ENCODE results near the gene ALDOA.
"Not testable (repeated sequence)": the region's sequence is repeated elsewhere in the genome, so short reads cannot be mapped to it uniquely, and the experiment has no call there.

The ALDOA gene

GRCh38 chr16:30065102-30065942 is at the start of gene ALDOA:
Gene ALDOA (plus strand): TSS chr16:30065760. CDS start chr16:30066898, 1,138 bp downstream.
- peak; percentile 97 for DNase-seq (ENCODE audit: low spot score)

GRCh38 chr16:30016555-30017276 is 48.8 kb upstream of the ALDOA start:
- no peak for DNase-seq (ENCODE audit: low spot score)

GRCh38 chr16:30017277-30017656 is 48.3 kb upstream of the ALDOA start:
- no peak for DNase-seq (ENCODE audit: low spot score)

GRCh38 chr16:30017937-30018336 is 47.6 kb upstream of the ALDOA start:
- DNase-seq (ENCODE audit: low spot score): not testable (repeated sequence)

- DNase-seq (ENCODE audit: low spot score): no peak
Measured at GRCh38 chr16:30018731-30019158, 46.8 kb upstream of the ALDOA start.

GRCh38 chr16:30022887-30023286 is 42.7 kb upstream of the ALDOA start, which contains the start of gene C16orf92:
Gene C16orf92 (plus strand): TSS chr16:30023198. CDS start chr16:30023341, 143 bp downstream.
- DNase-seq (ENCODE audit: low spot score): no peak

- DNase-seq (ENCODE audit: low spot score): no peak
Measured at GRCh38 chr16:30023586-30023985, 42.0 kb upstream of the ALDOA start.

GRCh38 chr16:30024451-30024850 is 41.1 kb upstream of the ALDOA start:
- no peak for DNase-seq (ENCODE audit: low spot score)

GRCh38 chr16:30025156-30025555 is 40.4 kb upstream of the ALDOA start:
- no peak for DNase-seq (ENCODE audit: low spot score)

- no peak for DNase-seq (ENCODE audit: low spot score)
Measured at GRCh38 chr16:30025574-30025973, 40.0 kb upstream of the ALDOA start.

GRCh38 chr16:30026449-30026848 is 39.1 kb upstream of the ALDOA start:
- no peak for DNase-seq (ENCODE audit: low spot score)

- no peak for DNase-seq (ENCODE audit: low spot score)
Measured at GRCh38 chr16:30027588-30028437, 37.7 kb upstream of the ALDOA start.

GRCh38 chr16:30028438-30029076 is 37.0 kb upstream of the ALDOA start:
- DNase-seq (ENCODE audit: low spot score): no peak

GRCh38 chr16:30030011-30030685 is 35.4 kb upstream of the ALDOA start:
- no peak for DNase-seq (ENCODE audit: low spot score)

- no peak for DNase-seq (ENCODE audit: low spot score)
Measured at GRCh38 chr16:30030841-30031413, 34.6 kb upstream of the ALDOA start, which contains the start of gene TLCD3B. Gene TLCD3B (minus strand): TSS chr16:30031271. CDS start chr16:30030527, 744 bp downstream.

GRCh38 chr16:30031477-30031918 is 34.1 kb upstream of the ALDOA start:
- DNase-seq (ENCODE audit: low spot score): no peak

GRCh38 chr16:30032083-30032819 is 33.3 kb upstream of the ALDOA start:
- DNase-seq (ENCODE audit: low spot score): peak; percentile 56

- DNase-seq (ENCODE audit: low spot score): no peak
Measured at GRCh38 chr16:30033270-30033669, 32.3 kb upstream of the ALDOA start.

- DNase-seq (ENCODE audit: low spot score): no peak
Measured at GRCh38 chr16:30040221-30040620, 25.3 kb upstream of the ALDOA start.

- not testable (repeated sequence) for DNase-seq (ENCODE audit: low spot score)
Measured at GRCh38 chr16:30040690-30041089, 24.9 kb upstream of the ALDOA start.

Data from pons (tissue), 1 donor.